GM18498 (cell line): ENCODE measurements around the gene HSPA4.
"Not testable (repeated sequence)": the region's sequence is repeated elsewhere in the genome, so short reads cannot be mapped to it uniquely, and the experiment has no call there.

Experiments used
- ATAC-seq: cut with Tn5 transposase; IDR thresholded peaks from one replicate; pipeline ENCODE4 v1.9.1; 2021; ENCODE audit warnings: mild to moderate bottlenecking, moderate library complexity; ENCODE audit not compliant: unreplicated experiment

The HSPA4 gene

GRCh38 chr5:133121611-133122150 lies 69.9 kb downstream of the HSPA4 start:
- ATAC-seq = no peak

- ATAC-seq = no peak
These were observed 70.9 kb downstream of the HSPA4 start for GRCh38 chr5:133122711-133123110.

GRCh38 chr5:133123297-133123696 lies 71.5 kb downstream of the HSPA4 start:
- no peak for ATAC-seq

GRCh38 chr5:133124891-133125290 lies 73.1 kb downstream of the HSPA4 start:
- ATAC-seq = no peak

- no peak for ATAC-seq
These were observed 76.3 kb downstream of the HSPA4 start for GRCh38 chr5:133128066-133128465.

- ATAC-seq = no peak
These were observed 77.5 kb downstream of the HSPA4 start for GRCh38 chr5:133129289-133129688.

- ATAC-seq = no peak
These were observed 78.1 kb downstream of the HSPA4 start for GRCh38 chr5:133129950-133130349.

- ATAC-seq = no peak
These were observed 78.7 kb downstream of the HSPA4 start for GRCh38 chr5:133130387-133131118.

- no peak for ATAC-seq
These were observed 80.9 kb downstream of the HSPA4 start for GRCh38 chr5:133132717-133133116.

- ATAC-seq = not testable (repeated sequence)
These were observed 81.4 kb downstream of the HSPA4 start for GRCh38 chr5:133133241-133133640.

GRCh38 chr5:133136890-133137289 lies 85.1 kb downstream of the HSPA4 start:
- ATAC-seq = not testable (repeated sequence)

- no peak for ATAC-seq
These were observed 88.5 kb downstream of the HSPA4 start for GRCh38 chr5:133140311-133140710.

GRCh38 chr5:133141746-133142145 lies 89.9 kb downstream of the HSPA4 start:
- ATAC-seq = no peak

- no peak for ATAC-seq
These were observed 91.0 kb downstream of the HSPA4 start for GRCh38 chr5:133142782-133143181.

GRCh38 chr5:133144245-133144981 lies 92.6 kb downstream of the HSPA4 start:
- ATAC-seq = no peak

- ATAC-seq = no peak
These were observed 93.8 kb downstream of the HSPA4 start for GRCh38 chr5:133145436-133146170.

GRCh38 chr5:133147411-133147810 lies 95.6 kb downstream of the HSPA4 start:
- no peak for ATAC-seq

- no peak for ATAC-seq
These were observed 96.2 kb downstream of the HSPA4 start for GRCh38 chr5:133147815-133148567.

- no peak for ATAC-seq
These were observed 97.5 kb downstream of the HSPA4 start for GRCh38 chr5:133149345-133149744.

GRCh38 chr5:133150909-133151544 lies 99.2 kb downstream of the HSPA4 start:
- no peak for ATAC-seq
